CD14-positive monocyte (primary cell): Measurements from ENCODE around the gene GSK3A. TPM values are rescaled to one million over a fixed set of nuclear protein-coding genes. Genes with fewer than 3 reads are reported as not detected.

ENCODE experiments used
- DNase-seq, 3 donors: peaks; one replicate each; pipeline ENCODE4 v3.0.0-alpha.2; 2011 to 2022
- H2AFZ ChIP-seq: 2 replicates; pipeline ENCODE4 v1.6.0; 2012; ENCODE audit warnings: mild to moderate bottlenecking, low read depth, low read length, inconsistent platforms; ENCODE audit not compliant: insufficient read depth, poor library complexity, severe bottlenecking
- H3K27ac ChIP-seq, 2 donors: 1 replicate in 1 of 2; 2 replicates in 1 of 2; pipeline ENCODE4 v1.5.1; 2012 to 2013; ENCODE audit warnings: low read length in 2 of 2, control low read depth in 1 of 2, inconsistent platforms in 1 of 2, low read depth in 1 of 2, mild to moderate bottlenecking in 1 of 2
- H3K27me3 ChIP-seq, 2 donors: one replicate each; pipeline versions ENCODE4 v1.6.0 to v1.6.1; 2011 to 2013; ENCODE audit warnings: low read length in 2 of 2; ENCODE audit not compliant: control insufficient read depth in 2 of 2, insufficient read depth in 2 of 2
- H3K36me3 ChIP-seq, 2 donors: replicated peaks in 1 of 2; 1 replicate in 1 of 2; 2 replicates in 1 of 2; pipeline versions ENCODE4 v1.5.1 to v1.6.1; 2012 to 2013; ENCODE audit warnings: low read length in 2 of 2, control low read depth in 1 of 2, inconsistent platforms in 1 of 2, mild to moderate bottlenecking in 1 of 2; ENCODE audit not compliant: insufficient read depth in 2 of 2, control insufficient read depth in 1 of 2
- H3K4me1 ChIP-seq, 2 donors: 1 replicate in 1 of 2; 2 replicates in 1 of 2; pipeline versions ENCODE4 v1.5.1 to v1.6.1; 2012 to 2013; ENCODE audit warnings: low read length in 2 of 2, control low read depth in 1 of 2, inconsistent platforms in 1 of 2, mild to moderate bottlenecking in 1 of 2, moderate library complexity in 1 of 2; ENCODE audit not compliant: insufficient read depth in 2 of 2, control insufficient read depth in 1 of 2
- H3K4me2 ChIP-seq: replicated peaks from 2 replicates; pipeline ENCODE3; 2012; ENCODE audit warnings: low read length, moderate library complexity, mild to moderate bottlenecking; ENCODE audit not compliant: poor library complexity, severe bottlenecking; ENCODE audit errors: extremely low read depth
- H3K4me3 ChIP-seq, 3 experiments: fragments of 200-600 bp in 1 of 3; sonication (generic) in 1 of 3; replicated peaks in 1 of 3; 1 replicate in 2 of 3; 2 replicates in 1 of 3; pipeline ENCODE4 v1.5.1; 2011 to 2013; ENCODE audit warnings: low read length in 3 of 3, mild to moderate bottlenecking in 3 of 3, control low read depth in 2 of 3, low read depth in 2 of 3, inconsistent platforms in 1 of 3, moderate library complexity in 1 of 3
- H3K79me2 ChIP-seq: 2 replicates; pipeline ENCODE4 v1.6.0; 2012; ENCODE audit warnings: mild to moderate bottlenecking, control low read depth, inconsistent platforms, low read length, moderate library complexity; ENCODE audit not compliant: insufficient read depth
- H3K9ac ChIP-seq: 2 replicates; pipeline ENCODE4 v1.6.0; 2017; ENCODE audit warnings: low read length, mild to moderate bottlenecking; ENCODE audit not compliant: insufficient read depth, poor library complexity, severe bottlenecking
- H3K9me3 ChIP-seq, 2 donors: replicated peaks in 1 of 2; 1 replicate in 1 of 2; 2 replicates in 1 of 2; pipeline versions ENCODE4 v1.5.1 to v1.6.1; 2012 to 2013; ENCODE audit warnings: low read length in 2 of 2, control low read depth in 1 of 2; ENCODE audit not compliant: control insufficient read depth in 1 of 2, insufficient read depth in 1 of 2
- H4K20me1 ChIP-seq: 2 replicates; pipeline ENCODE4 v1.6.0; 2012; ENCODE audit warnings: mild to moderate bottlenecking, low read length, control low read depth, moderate library complexity; ENCODE audit not compliant: insufficient read depth
- H3K27ac Mint-ChIP-seq, 7 donors: one replicate each; pipeline ENCODE4 v1.8.0; 2020; ENCODE audit warnings: mild to moderate bottlenecking in 7 of 7, mixed read lengths in 7 of 7, moderate library complexity in 6 of 7, inconsistent platforms in 2 of 7
- H3K27me3 Mint-ChIP-seq, 3 donors: one replicate each; pipeline ENCODE4 v1.8.0; 2021 to 2022; ENCODE audit warnings: low read depth in 3 of 3, mild to moderate bottlenecking in 3 of 3, mixed read lengths in 3 of 3, moderate library complexity in 3 of 3, inconsistent platforms in 1 of 3
- H3K36me3 Mint-ChIP-seq, 2 donors: one replicate each; pipeline ENCODE4 v1.8.0; 2020; ENCODE audit warnings: mixed read lengths in 2 of 2, inconsistent platforms in 1 of 2, mild to moderate bottlenecking in 1 of 2
- H3K4me1 Mint-ChIP-seq: one replicate; pipeline ENCODE4 v1.8.0; 2020; ENCODE audit warnings: mild to moderate bottlenecking, mixed read lengths
- H3K4me3 Mint-ChIP-seq, 2 donors: one replicate each; pipeline ENCODE4 v1.8.0; 2020; ENCODE audit warnings: mild to moderate bottlenecking in 2 of 2, mixed read lengths in 2 of 2, moderate library complexity in 1 of 2
- H3K9me3 Mint-ChIP-seq, 7 donors: one replicate each; pipeline ENCODE4 v1.8.0; 2020 to 2022; ENCODE audit warnings: mixed read lengths in 7 of 7, mild to moderate bottlenecking in 6 of 7, moderate library complexity in 6 of 7, inconsistent platforms in 2 of 7
- WGBS: methylation state at CpG from one replicate; pipeline ENCODE4 v1.1.5; 2013; ENCODE audit warnings: missing lambda C conversion rate; ENCODE audit not compliant: insufficient coverage; 5-methylcytosine and 5-hydroxymethylcytosine counted together
- intact Hi-C, 2 donors: fragments of 100-400 bp; cut with micrococcal nuclease; formaldehyde crosslinking; loops; one replicate each; pipeline versions ENCODE4 v1.15.0 to v1.15.1; 2023
- polyA plus RNA-seq, 3 donors: library from polyadenylated mRNA; depleted of rRNA in 1 of 3; unstranded in 2 of 3; stranded (reverse) in 1 of 3; fragments of 300-500 nt in 2 of 3; fragments of >200 nt in 1 of 3; fragmentation: Illumina TruSeq in 2 of 3; gene quantifications; 1 replicate in 2 of 3; 2 replicates in 1 of 3; pipeline ENCODE4 v1.2.3, GENCODE V29; 2012 to 2021
- TF ChIP-seq, protein P1 (sequence below): fragments of 200-600 bp; IDR thresholded peaks from one replicate; pipeline ENCODE4 v1.8.0; 2022; ENCODE audit warnings: antibody characterized with exemption, mild to moderate bottlenecking

GSK3A gene
- polyA plus RNA-seq, 3 donors, result 12.3 to 47.2 (median 14.9) TPM

DNA sequence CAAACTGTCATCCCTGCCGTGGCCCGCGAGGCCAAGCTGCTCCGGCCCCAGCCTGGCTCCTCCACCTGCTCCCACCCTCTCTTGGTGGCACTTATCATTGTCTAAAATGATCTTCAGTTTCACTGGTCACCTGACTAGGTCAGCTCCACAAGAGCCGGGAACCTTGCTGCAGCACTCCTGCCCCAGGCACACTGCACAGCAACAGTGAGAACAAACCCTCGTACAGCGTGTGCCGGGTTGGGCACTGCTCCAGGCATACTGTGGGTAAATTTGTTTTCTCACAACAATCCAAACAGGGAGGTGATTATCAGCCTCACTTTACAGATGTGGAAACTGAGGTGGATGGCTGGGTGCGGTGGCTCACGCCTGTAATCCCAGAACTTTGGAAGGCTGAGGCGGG lies 33.8 kb downstream of the GSK3A start:
- peaks cover 68% of the 10 kb centered on the region for H4K20me1 ChIP-seq
- H2AFZ ChIP-seq, result no peak overlapping the region
- intact Hi-C loops, result no loop called here
- peaks cover 91% of the 10 kb centered on the region for H3K79me2 ChIP-seq
- Mint-ChIP-seq H3K27ac (peak overlapping the region; percentile 86 to 99 (median 95)), H3K4me1 (peaks cover 60% of the 10 kb centered on the region), H3K9me3 (peaks cover 0 to 2% (median 0%) of the 10 kb centered on the region in 7 donors), H3K27me3 (no peaks in the 10 kb centered on the region), H3K4me3 (no peak overlapping the region), H3K36me3 (peaks cover 79 to 99% of the 10 kb centered on the region in 2 donors)
- DNase-seq, result no peak
- H3K4me2 ChIP-seq, result peak overlapping the region; percentile 44
- no peaks in the 10 kb centered on the region for H3K9me3 ChIP-seq
- 97% methylated on average over 7 of the region's 11 CpGs for WGBS
- no peak overlapping the region for H3K4me3 ChIP-seq
- no peaks in the 10 kb centered on the region for H3K27me3 ChIP-seq
- peaks cover 91 to 97% of the 10 kb centered on the region in 2 donors for H3K36me3 ChIP-seq
- peak overlapping the region; percentile 63 to 80 for H3K27ac ChIP-seq
- peaks cover 46 to 58% of the 10 kb centered on the region in 2 donors for H3K4me1 ChIP-seq
- TF ChIP-seq, protein P1, sequence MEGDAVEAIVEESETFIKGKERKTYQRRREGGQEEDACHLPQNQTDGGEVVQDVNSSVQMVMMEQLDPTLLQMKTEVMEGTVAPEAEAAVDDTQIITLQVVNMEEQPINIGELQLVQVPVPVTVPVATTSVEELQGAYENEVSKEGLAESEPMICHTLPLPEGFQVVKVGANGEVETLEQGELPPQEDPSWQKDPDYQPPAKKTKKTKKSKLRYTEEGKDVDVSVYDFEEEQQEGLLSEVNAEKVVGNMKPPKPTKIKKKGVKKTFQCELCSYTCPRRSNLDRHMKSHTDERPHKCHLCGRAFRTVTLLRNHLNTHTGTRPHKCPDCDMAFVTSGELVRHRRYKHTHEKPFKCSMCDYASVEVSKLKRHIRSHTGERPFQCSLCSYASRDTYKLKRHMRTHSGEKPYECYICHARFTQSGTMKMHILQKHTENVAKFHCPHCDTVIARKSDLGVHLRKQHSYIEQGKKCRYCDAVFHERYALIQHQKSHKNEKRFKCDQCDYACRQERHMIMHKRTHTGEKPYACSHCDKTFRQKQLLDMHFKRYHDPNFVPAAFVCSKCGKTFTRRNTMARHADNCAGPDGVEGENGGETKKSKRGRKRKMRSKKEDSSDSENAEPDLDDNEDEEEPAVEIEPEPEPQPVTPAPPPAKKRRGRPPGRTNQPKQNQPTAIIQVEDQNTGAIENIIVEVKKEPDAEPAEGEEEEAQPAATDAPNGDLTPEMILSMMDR, result no peak
- H3K9ac ChIP-seq, result peak overlapping the region; percentile 27

- Mint-ChIP-seq H3K27ac (peak overlapping the region; percentile 86 to 99 (median 95)), H3K4me3 (peak overlapping the region; percentile 60 to 76), H3K9me3 (peaks cover 0 to 3% (median 0%) of the 10 kb centered on the region in 7 donors), H3K4me1 (peaks cover 60% of the 10 kb centered on the region), H3K36me3 (peaks cover 79 to 99% of the 10 kb centered on the region in 2 donors), H3K27me3 (no peaks in the 10 kb centered on the region)
- peak; percentile 66 to 89 (median 69) for DNase-seq
- H2AFZ ChIP-seq, result no peak overlapping the region
- H3K9ac ChIP-seq, result peak overlapping the region; percentile 27
- intact Hi-C loops, result no loop called here
- H3K4me1 ChIP-seq, result peaks cover 46 to 58% of the 10 kb centered on the region in 2 donors
- H4K20me1 ChIP-seq, result peaks cover 60% of the 10 kb centered on the region
- no peaks in the 10 kb centered on the region for H3K9me3 ChIP-seq
- peaks cover 88 to 97% of the 10 kb centered on the region in 2 donors for H3K36me3 ChIP-seq
- TF ChIP-seq, protein P1, result no peak
- no peaks in the 10 kb centered on the region for H3K27me3 ChIP-seq
- WGBS, result 43% methylated on average over 5 of the region's 6 CpGs
- peak overlapping the region in 1 of 3 experiments; percentile 25 for H3K4me3 ChIP-seq
- H3K79me2 ChIP-seq, result peaks cover 91% of the 10 kb centered on the region
- H3K27ac ChIP-seq, result peak overlapping the region; percentile 63 to 80
- H3K4me2 ChIP-seq, result peak overlapping the region; percentile 44
Observed at GRCh38 chr19:42207767-42208271, 34.6 kb downstream of the GSK3A start.
